SK-N-SH treated with all-trans-retinoic acid at 6 μM for 48 hours (cell line): Measurements from ENCODE around the gene FPR1.

Source experiments
- ARNTL ChIP-seq: fragments of 450-650 bp; formaldehyde crosslinking; IDR thresholded peaks from 2 replicates; pipeline ENCODE4 v1.5.0; 2020; ENCODE audit warnings: low read depth, mild to moderate bottlenecking, moderate library complexity, borderline replicate concordance
- CSRNP3 ChIP-seq: fragments of 250-450 bp; sonication (Bioruptor Pico); IDR thresholded peaks from 2 replicates; pipeline ENCODE4 v1.5.1; 2021; ENCODE audit warnings: mild to moderate bottlenecking, moderate library complexity
- ESRRG ChIP-seq: fragments of 250-450 bp; sonication (Bioruptor Pico); IDR thresholded peaks from 2 replicates; pipeline ENCODE4 v1.6.1; 2021; ENCODE audit warnings: mild to moderate bottlenecking
- GLIS3 ChIP-seq: fragments of 250-450 bp; sonication (Bioruptor Pico); IDR thresholded peaks from 2 replicates; pipeline ENCODE4 v1.5.0; 2020; ENCODE audit warnings: mild to moderate bottlenecking, moderate library complexity
- ISL1 ChIP-seq: fragments of 250-450 bp; sonication (Bioruptor Pico); IDR thresholded peaks from 2 replicates; pipeline ENCODE4 v2.1.2; 2022; ENCODE audit warnings: mild to moderate bottlenecking, moderate library complexity
- RARB ChIP-seq: fragments of 250-450 bp; sonication (Bioruptor Pico); IDR thresholded peaks from 2 replicates; pipeline ENCODE4 v1.8.0; 2021; ENCODE audit warnings: mild to moderate bottlenecking, moderate library complexity
- SNAI2 ChIP-seq: fragments of 250-450 bp; sonication (Bioruptor Pico); IDR thresholded peaks from 2 replicates; pipeline ENCODE4 v1.5.0; 2020; ENCODE audit warnings: mild to moderate bottlenecking, moderate library complexity
- ZC3H10 ChIP-seq: fragments of 250-450 bp; sonication (Bioruptor Pico); IDR thresholded peaks from 2 replicates; pipeline ENCODE4 v1.5.1; 2021; ENCODE audit warnings: mild to moderate bottlenecking, moderate library complexity
- ZFP3 ChIP-seq: fragments of 250-450 bp; sonication (Bioruptor Pico); IDR thresholded peaks from 2 replicates; pipeline ENCODE4 v1.5.0; 2020; ENCODE audit warnings: mild to moderate bottlenecking, moderate library complexity
- ZFP30 ChIP-seq: fragments of 450-650 bp; formaldehyde crosslinking; IDR thresholded peaks from 2 replicates; pipeline ENCODE4 v1.5.0; 2022; ENCODE audit warnings: mild to moderate bottlenecking, moderate library complexity
- ZNF8 ChIP-seq: fragments of 450-650 bp; formaldehyde crosslinking; IDR thresholded peaks from 2 replicates; pipeline ENCODE4 v1.5.0; 2020; ENCODE audit warnings: mild to moderate bottlenecking, moderate library complexity
- TF ChIP-seq, protein P1 (sequence below): fragments of 250-450 bp; sonication (Bioruptor Pico); IDR thresholded peaks from 2 replicates; pipeline ENCODE4 v1.8.0; 2020; ENCODE audit warnings: mild to moderate bottlenecking, moderate library complexity, borderline replicate concordance
- TF ChIP-seq, protein P2 (sequence below): fragments of 250-450 bp; sonication (Bioruptor Pico); IDR thresholded peaks from 2 replicates; pipeline ENCODE4 v1.5.0; 2020; ENCODE audit warnings: mild to moderate bottlenecking, moderate library complexity

GRCh38 chr19:51713319-51714285, 38.1 kb downstream of the FPR1 start:
- TF ChIP-seq ZFP30 (CRISPR knock-in tag) (no peak), ZNF8 (CRISPR knock-in tag) (no peak), SNAI2 (CRISPR knock-in tag) (no peak), CSRNP3 (CRISPR knock-in tag) (no peak), GLIS3 (no peak), ZFP3 (CRISPR knock-in tag) (no peak), ARNTL (no peak), ISL1 (no peak), ZC3H10 (CRISPR knock-in tag) (no peak), ESRRG (no peak), RARB (CRISPR knock-in tag) (no peak)
- TF ChIP-seq, protein P1, sequence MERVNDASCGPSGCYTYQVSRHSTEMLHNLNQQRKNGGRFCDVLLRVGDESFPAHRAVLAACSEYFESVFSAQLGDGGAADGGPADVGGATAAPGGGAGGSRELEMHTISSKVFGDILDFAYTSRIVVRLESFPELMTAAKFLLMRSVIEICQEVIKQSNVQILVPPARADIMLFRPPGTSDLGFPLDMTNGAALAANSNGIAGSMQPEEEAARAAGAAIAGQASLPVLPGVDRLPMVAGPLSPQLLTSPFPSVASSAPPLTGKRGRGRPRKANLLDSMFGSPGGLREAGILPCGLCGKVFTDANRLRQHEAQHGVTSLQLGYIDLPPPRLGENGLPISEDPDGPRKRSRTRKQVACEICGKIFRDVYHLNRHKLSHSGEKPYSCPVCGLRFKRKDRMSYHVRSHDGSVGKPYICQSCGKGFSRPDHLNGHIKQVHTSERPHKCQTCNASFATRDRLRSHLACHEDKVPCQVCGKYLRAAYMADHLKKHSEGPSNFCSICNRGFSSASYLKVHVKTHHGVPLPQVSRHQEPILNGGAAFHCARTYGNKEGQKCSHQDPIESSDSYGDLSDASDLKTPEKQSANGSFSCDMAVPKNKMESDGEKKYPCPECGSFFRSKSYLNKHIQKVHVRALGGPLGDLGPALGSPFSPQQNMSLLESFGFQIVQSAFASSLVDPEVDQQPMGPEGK (CRISPR knock-in tag): no peak
- TF ChIP-seq, protein P2, sequence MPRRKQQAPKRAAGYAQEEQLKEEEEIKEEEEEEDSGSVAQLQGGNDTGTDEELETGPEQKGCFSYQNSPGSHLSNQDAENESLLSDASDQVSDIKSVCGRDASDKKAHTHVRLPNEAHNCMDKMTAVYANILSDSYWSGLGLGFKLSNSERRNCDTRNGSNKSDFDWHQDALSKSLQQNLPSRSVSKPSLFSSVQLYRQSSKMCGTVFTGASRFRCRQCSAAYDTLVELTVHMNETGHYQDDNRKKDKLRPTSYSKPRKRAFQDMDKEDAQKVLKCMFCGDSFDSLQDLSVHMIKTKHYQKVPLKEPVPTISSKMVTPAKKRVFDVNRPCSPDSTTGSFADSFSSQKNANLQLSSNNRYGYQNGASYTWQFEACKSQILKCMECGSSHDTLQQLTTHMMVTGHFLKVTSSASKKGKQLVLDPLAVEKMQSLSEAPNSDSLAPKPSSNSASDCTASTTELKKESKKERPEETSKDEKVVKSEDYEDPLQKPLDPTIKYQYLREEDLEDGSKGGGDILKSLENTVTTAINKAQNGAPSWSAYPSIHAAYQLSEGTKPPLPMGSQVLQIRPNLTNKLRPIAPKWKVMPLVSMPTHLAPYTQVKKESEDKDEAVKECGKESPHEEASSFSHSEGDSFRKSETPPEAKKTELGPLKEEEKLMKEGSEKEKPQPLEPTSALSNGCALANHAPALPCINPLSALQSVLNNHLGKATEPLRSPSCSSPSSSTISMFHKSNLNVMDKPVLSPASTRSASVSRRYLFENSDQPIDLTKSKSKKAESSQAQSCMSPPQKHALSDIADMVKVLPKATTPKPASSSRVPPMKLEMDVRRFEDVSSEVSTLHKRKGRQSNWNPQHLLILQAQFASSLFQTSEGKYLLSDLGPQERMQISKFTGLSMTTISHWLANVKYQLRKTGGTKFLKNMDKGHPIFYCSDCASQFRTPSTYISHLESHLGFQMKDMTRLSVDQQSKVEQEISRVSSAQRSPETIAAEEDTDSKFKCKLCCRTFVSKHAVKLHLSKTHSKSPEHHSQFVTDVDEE (CRISPR knock-in tag): no peak
